Bronchial epithelial cell (primary cell): ENCODE results near the gene KHDC4. TPM values are rescaled to one million over a fixed set of nuclear protein-coding genes. Genes with fewer than 3 reads are reported as not detected.

Source experiments
- DNase-seq: peaks from one replicate; pipeline ENCODE4 v3.0.0-alpha.2; 2010; ENCODE audit warnings: low read depth
- FAIRE-seq: peaks from 2 replicates; lab custom pipeline; 2011; peaks lifted over from hg19 to GRCh38; lab: Jason Lieb, UNC
- H3K27me3 ChIP-seq: 2 replicates; pipeline ENCODE4 v1.5.1; 2011; ENCODE audit warnings: low read length; ENCODE audit not compliant: control insufficient read depth, insufficient read depth
- H3K36me3 ChIP-seq: 2 replicates; pipeline ENCODE4 v1.5.1; 2011; ENCODE audit warnings: low read length; ENCODE audit not compliant: control insufficient read depth, insufficient read depth
- H3K4me3 ChIP-seq: 2 replicates; pipeline ENCODE4 v1.5.1; 2011; ENCODE audit warnings: mild to moderate bottlenecking, low read depth, low read length, control low read depth
- total RNA-seq: library from RNA; depleted of rRNA; stranded (reverse); fragments of >200 nt; gene quantifications from 2 replicates; pipeline ENCODE4 v1.2.1, GENCODE V29; 2014
- TF ChIP-seq, protein P1 (sequence below): IDR thresholded peaks from 2 replicates; pipeline ENCODE4 v1.5.1; 2011; ENCODE audit warnings: mild to moderate bottlenecking, moderate library complexity, low read length, control low read depth, inconsistent platforms; ENCODE audit not compliant: insufficient read depth, severe bottlenecking

The KHDC4 gene
- total RNA-seq, 1 donor from 2014 or later: 20.3 TPM

DNA sequence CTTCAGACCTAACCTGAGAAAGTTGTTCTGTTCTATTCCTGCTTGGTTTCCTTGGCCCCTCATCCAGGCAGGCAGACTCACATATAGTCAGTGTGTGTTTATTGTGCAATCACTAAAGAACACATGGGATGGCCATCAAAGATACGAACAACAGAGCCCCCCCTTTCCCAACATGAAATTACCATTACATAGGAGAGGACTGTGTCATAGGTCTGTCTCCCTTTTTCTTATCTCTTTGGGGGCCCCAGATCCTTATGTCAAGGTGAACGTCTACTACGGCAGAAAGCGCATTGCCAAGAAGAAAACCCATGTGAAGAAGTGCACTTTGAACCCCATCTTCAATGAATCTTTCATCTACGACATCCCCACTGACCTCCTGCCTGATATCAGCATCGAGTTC lies 53.3 kb downstream of the KHDC4 start:
- Histone ChIP-seq H3K4me3 (no peak overlapping the region), H3K27me3 (no peaks in the 10 kb centered on the region), H3K36me3 (no peaks in the 10 kb centered on the region)
- TF ChIP-seq, protein P1, sequence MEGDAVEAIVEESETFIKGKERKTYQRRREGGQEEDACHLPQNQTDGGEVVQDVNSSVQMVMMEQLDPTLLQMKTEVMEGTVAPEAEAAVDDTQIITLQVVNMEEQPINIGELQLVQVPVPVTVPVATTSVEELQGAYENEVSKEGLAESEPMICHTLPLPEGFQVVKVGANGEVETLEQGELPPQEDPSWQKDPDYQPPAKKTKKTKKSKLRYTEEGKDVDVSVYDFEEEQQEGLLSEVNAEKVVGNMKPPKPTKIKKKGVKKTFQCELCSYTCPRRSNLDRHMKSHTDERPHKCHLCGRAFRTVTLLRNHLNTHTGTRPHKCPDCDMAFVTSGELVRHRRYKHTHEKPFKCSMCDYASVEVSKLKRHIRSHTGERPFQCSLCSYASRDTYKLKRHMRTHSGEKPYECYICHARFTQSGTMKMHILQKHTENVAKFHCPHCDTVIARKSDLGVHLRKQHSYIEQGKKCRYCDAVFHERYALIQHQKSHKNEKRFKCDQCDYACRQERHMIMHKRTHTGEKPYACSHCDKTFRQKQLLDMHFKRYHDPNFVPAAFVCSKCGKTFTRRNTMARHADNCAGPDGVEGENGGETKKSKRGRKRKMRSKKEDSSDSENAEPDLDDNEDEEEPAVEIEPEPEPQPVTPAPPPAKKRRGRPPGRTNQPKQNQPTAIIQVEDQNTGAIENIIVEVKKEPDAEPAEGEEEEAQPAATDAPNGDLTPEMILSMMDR: no peak
- no peak for DNase-seq
- FAIRE-seq: no peak

DNA sequence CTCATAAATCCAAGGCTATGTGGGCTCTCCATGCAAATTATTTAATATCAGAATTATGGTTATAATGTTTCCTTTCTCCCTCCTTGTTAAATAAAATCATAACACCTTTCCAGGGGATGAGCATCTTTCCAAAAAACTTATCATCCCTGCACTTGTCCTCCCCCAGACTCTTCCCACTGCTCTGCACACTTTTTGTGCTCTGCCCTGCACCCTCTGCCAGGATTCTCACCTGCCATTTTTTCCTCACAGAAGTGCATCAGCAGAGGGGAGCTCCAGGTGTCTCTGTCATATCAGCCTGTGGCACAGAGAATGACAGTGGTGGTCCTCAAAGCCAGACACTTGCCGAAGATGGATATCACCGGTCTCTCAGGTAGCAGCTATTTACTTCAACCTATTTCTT lies 54.0 kb downstream of the KHDC4 start:
- H3K4me3 ChIP-seq: no peak overlapping the region
- H3K27me3 ChIP-seq: no peaks in the 10 kb centered on the region
- DNase-seq (no peak), FAIRE-seq (no peak)
- TF ChIP-seq, protein P1: no peak
- no peaks in the 10 kb centered on the region for H3K36me3 ChIP-seq

DNA sequence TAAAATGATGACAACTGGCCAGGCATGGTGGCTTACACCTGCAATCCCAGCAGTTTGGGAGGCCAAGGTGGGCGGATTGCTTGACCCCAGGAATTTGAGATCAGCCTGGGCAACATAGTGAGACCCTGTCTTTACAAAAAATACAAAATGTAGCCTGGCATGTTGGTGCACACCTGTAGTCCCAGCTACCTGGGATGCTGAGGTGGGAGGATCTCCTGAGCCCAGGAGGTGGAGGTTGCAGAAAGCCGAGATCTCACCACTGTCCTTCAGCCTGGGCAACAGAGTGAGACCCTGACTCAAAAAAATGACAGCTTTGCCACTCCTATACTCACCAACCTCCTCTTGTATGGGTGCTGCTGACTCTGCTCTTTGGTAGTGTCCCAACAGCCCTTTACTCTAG lies 56.3 kb downstream of the KHDC4 start:
- no peaks in the 10 kb centered on the region for H3K27me3 ChIP-seq
- TF ChIP-seq, protein P1: no peak
- H3K4me3 ChIP-seq: no peak overlapping the region
- FAIRE-seq: no peak
- H3K36me3 ChIP-seq: no peaks in the 10 kb centered on the region
- no peak for DNase-seq

DNA sequence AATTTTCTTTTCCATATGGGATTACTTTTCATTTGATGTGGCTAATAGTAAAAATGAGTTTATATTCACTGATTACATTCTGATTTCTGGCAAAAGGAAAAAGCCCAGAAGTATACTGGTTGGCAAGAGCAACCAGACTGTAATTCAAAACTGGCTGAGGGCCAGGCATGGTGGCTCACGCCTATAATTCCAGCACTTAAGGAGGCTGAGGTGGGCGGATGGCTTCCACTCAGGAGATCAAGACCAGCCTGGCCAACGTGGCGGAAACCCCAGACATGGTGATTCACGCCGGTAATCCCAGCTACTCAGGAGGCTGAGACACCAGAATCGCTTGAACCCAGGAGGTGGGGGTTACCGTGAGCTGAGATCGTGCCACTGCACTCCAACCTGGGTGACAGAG lies 60.4 kb downstream of the KHDC4 start:
- Histone ChIP-seq H3K36me3 (no peaks in the 10 kb centered on the region), H3K4me3 (no peak overlapping the region), H3K27me3 (no peaks in the 10 kb centered on the region)
- TF ChIP-seq, protein P1: no peak
- DNase-seq (peak; percentile 76), FAIRE-seq (no peak)

DNA sequence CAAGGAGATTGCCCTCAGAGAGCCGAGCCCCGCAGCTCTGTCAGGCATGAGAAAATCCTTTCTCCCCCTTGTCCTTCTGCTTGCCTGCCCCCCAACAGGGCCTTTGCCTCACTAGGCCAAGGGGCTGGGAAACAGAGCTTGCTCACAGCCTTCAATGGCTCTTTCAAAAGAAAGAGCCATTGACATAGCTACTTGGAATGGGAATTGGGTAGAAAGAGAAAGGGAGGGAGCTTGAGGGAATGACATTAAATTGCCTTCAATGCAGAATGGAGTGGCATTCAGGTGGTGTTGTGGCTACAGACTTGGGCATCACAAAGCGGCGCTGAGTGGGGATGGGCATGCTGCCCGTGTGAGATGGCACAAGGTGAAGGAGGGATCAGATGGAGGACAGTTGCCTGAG lies 61.7 kb downstream of the KHDC4 start:
- Histone ChIP-seq H3K36me3 (no peaks in the 10 kb centered on the region), H3K27me3 (no peaks in the 10 kb centered on the region), H3K4me3 (no peak overlapping the region)
- TF ChIP-seq, protein P1: no peak
- DNase-seq: no peak
- no peak for FAIRE-seq

DNA sequence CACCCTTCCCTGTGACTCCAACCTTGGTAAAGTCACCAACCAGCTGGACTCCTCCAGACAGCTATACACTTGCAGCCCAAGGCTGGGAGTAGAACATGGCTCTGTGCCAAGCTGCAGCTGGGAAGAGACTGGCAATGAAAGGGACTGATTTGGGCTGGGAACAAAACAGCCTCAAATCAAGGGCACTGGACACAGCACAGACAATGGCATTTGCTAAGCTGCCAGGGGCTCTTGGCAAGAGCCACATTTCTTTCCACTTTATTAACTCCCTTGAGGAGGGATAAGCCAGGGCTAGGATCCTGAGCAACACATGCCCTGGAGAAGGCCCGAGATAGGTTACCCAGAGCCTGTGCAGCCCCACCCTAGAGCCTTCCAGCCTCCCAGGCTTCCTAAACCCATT lies 62.8 kb downstream of the KHDC4 start:
- FAIRE-seq: no peak
- DNase-seq: no peak
- TF ChIP-seq, protein P1: no peak
- Histone ChIP-seq H3K36me3 (no peaks in the 10 kb centered on the region), H3K27me3 (no peaks in the 10 kb centered on the region), H3K4me3 (no peak overlapping the region)
